ENCODE measurements around the gene TPO.

The TPO gene

GRCh38 chr2:1518331-1518803 lies 105.1 kb downstream of the TPO start:
- no peak overlapping the region for H3K4me3 ChIP-seq (ENCODE audit: low read length)
- H3K79me2 ChIP-seq (ENCODE audit: low read length): no peaks in the 10 kb centered on the region
- H3K9ac ChIP-seq (ENCODE audit: low read length): no peak overlapping the region
- H2AFZ ChIP-seq (ENCODE audit: low read length): no peak overlapping the region
- no peak for TF ChIP-seq EZH2 (optimal IDR thresholded peaks at IDR 0.05; ENCODE audit: low read depth, low read length)
- H3K27ac ChIP-seq (ENCODE audit: low read length): no peak overlapping the region
- H3K4me2 ChIP-seq (ENCODE audit: low read depth, low read length): no peak overlapping the region
- no peaks in the 10 kb centered on the region; the same call in 1 of the 2 replicates for H3K27me3 ChIP-seq (replicated peaks; ENCODE audit: insufficient read depth, low read length)
- H3K4me1 ChIP-seq (ENCODE audit: low read length): no peaks in the 10 kb centered on the region
- no peaks in the 10 kb centered on the region for H3K9me3 ChIP-seq (replicated peaks; ENCODE audit: insufficient read depth, low read length)
- DNase-seq: no peak
- no peaks in the 10 kb centered on the region for H4K20me1 ChIP-seq (ENCODE audit: insufficient read depth, low read length)
- no peaks in the 10 kb centered on the region for H3K9me2 ChIP-seq (replicated peaks; ENCODE audit: insufficient read depth, low read length)
- H3F3A ChIP-seq (ENCODE audit: insufficient read depth, low read length): no peaks in the 10 kb centered on the region
- no peaks in the 10 kb centered on the region for H3K36me3 ChIP-seq (replicated peaks; ENCODE audit: insufficient read depth, low read length)

GRCh38 chr2:1518867-1519530 lies 105.7 kb downstream of the TPO start:
- Histone ChIP-seq H3K27me3 (replicated peaks; ENCODE audit: insufficient read depth, low read length) (no peaks in the 10 kb centered on the region; the same call in 1 of the 2 replicates), H3K4me2 (ENCODE audit: low read depth, low read length) (no peak overlapping the region), H3K79me2 (ENCODE audit: low read length) (no peaks in the 10 kb centered on the region), H3K36me3 (replicated peaks; ENCODE audit: insufficient read depth, low read length) (no peaks in the 10 kb centered on the region), H3K9me3 (replicated peaks; ENCODE audit: insufficient read depth, low read length) (no peaks in the 10 kb centered on the region), H3K4me1 (ENCODE audit: low read length) (no peaks in the 10 kb centered on the region), H3K27ac (ENCODE audit: low read length) (no peak overlapping the region), H2AFZ (ENCODE audit: low read length) (no peak overlapping the region), H4K20me1 (ENCODE audit: insufficient read depth, low read length) (no peaks in the 10 kb centered on the region), H3F3A (ENCODE audit: insufficient read depth, low read length) (no peaks in the 10 kb centered on the region), H3K4me3 (ENCODE audit: low read length) (no peak overlapping the region), H3K9ac (ENCODE audit: low read length) (no peak overlapping the region), H3K9me2 (replicated peaks; ENCODE audit: insufficient read depth, low read length) (no peaks in the 10 kb centered on the region)
- TF ChIP-seq EZH2 (optimal IDR thresholded peaks at IDR 0.05; ENCODE audit: low read depth, low read length): no peak
- TF ChIP-seq CTCF (IDR thresholded peaks at IDR 0.05; ENCODE audit: low read length): no peak
- TF ChIP-seq EZH2phosphoT487 (IDR thresholded peaks at IDR 0.05; ENCODE audit: low read length): no peak
- DNase-seq: no peak

- Histone ChIP-seq H4K20me1 (ENCODE audit: insufficient read depth, low read length) (no peaks in the 10 kb centered on the region), H3K9me2 (replicated peaks; ENCODE audit: insufficient read depth, low read length) (no peaks in the 10 kb centered on the region), H3K36me3 (replicated peaks; ENCODE audit: insufficient read depth, low read length) (no peaks in the 10 kb centered on the region), H3F3A (ENCODE audit: insufficient read depth, low read length) (no peaks in the 10 kb centered on the region), H3K27me3 (replicated peaks; ENCODE audit: insufficient read depth, low read length) (no peaks in the 10 kb centered on the region; the same call in 1 of the 2 replicates), H3K9ac (ENCODE audit: low read length) (no peak overlapping the region), H3K4me3 (ENCODE audit: low read length) (no peak overlapping the region), H3K79me2 (ENCODE audit: low read length) (no peaks in the 10 kb centered on the region), H3K4me2 (ENCODE audit: low read depth, low read length) (no peak overlapping the region), H2AFZ (ENCODE audit: low read length) (no peak overlapping the region), H3K4me1 (ENCODE audit: low read length) (no peaks in the 10 kb centered on the region), H3K27ac (ENCODE audit: low read length) (no peak overlapping the region), H3K9me3 (replicated peaks; ENCODE audit: insufficient read depth, low read length) (no peaks in the 10 kb centered on the region)
- no peak for DNase-seq
- TF ChIP-seq CTCF (IDR thresholded peaks at IDR 0.05; ENCODE audit: low read length) (no peak), EZH2phosphoT487 (IDR thresholded peaks at IDR 0.05; ENCODE audit: low read length) (no peak), EZH2 (optimal IDR thresholded peaks at IDR 0.05; ENCODE audit: low read depth, low read length) (no peak)
Observed at GRCh38 chr2:1521191-1521877, 108.1 kb downstream of the TPO start.

Measured in MM.1S (cell line).